Inferior parietal cortex (tissue), 1 donor: ENCODE results near the gene IRX2.

Experiments used
- DNase-seq: peaks from one replicate; pipeline ENCODE4 v3.0.0-alpha.2; 2016; ENCODE audit errors: extremely low spot score

The IRX2 gene

DNA sequence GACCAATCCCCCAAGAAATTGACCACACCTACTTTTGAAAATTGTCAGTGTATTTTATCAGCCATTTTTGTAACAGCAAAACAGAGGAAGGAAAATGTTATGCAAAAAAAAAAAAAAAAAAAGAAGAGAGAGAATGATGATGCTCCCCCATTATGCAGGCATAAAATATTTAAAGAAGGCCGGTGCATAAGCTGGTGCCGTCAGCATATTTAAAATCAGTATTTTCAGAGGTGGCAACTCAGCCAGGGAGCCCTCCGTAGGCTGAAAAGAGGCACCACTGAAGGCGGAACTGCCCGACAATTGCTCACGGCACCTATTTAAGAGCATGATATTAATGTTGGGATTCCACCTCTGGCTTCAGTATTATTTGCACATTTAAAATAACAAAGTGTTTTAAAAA is 33.4 kb downstream of the IRX2 start:
- DNase-seq, result no peak

DNA sequence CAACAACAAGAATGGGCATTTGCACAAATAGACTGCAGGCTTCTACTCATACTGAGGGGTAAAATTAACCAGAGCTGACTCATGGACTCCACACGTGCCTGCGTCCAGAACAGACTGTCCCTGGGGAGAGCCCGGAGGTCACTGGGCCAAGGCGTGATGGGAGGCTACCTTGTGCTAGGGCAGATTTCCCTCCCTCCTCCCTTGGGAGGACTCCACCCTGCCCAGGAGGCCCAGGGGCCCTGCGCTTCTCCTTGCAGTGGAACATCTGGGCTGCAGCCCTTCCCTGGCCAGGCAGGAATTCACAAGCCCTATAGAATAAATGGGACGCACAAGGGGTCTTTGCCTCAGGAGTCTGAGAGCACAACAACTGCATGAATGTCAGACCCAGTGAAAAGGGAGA is 35.6 kb downstream of the IRX2 start:
- no peak for DNase-seq

DNA sequence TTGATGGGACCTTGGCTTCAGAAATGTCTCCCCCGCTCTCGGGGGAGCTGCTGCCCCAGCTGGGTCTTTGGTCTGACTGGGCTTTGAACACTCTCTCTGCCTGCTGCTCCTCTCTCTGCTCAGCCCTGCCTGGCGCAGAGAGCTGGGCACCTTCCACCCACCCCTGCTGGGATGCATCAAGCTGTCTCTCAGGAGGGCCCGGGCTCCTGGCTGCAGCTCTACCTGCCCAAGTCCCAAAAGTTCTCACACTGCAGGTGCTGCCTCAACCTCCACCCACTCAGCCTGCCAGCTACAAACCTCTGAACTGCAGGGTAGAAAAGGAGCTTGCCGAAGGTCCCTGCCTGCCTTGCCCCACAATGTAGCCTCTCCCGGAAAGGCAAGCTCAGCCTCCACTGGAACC is 36.7 kb downstream of the IRX2 start:
- no peak for DNase-seq

DNA sequence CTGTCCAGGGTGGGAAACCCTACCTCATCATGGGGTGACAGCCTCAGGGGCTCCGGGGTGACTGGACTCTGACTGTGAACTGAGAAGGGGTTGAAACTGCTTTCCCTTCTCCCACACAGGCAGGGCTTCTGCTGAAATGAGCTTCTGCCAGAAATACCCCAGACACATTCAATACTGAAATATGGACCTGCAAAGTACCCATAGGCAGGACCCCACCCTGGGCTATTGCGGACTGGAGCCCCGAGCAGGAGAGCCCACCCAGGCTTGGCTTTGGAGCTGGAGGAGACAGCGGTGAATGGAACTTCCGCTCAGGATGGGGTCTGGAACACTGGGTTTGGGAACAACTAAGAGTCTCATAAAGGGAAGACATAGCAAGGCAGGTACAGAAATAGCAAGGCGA is 37.5 kb downstream of the IRX2 start:
- no peak for DNase-seq

GRCh38 chr5:2711446-2712425 is 39.7 kb downstream of the IRX2 start:
- no peak for DNase-seq

GRCh38 chr5:2710910-2711309 is 40.6 kb downstream of the IRX2 start:
- DNase-seq, result no peak

- no peak for DNase-seq
These were observed 41.3 kb downstream of the IRX2 start for GRCh38 chr5:2709976-2710689.

DNA sequence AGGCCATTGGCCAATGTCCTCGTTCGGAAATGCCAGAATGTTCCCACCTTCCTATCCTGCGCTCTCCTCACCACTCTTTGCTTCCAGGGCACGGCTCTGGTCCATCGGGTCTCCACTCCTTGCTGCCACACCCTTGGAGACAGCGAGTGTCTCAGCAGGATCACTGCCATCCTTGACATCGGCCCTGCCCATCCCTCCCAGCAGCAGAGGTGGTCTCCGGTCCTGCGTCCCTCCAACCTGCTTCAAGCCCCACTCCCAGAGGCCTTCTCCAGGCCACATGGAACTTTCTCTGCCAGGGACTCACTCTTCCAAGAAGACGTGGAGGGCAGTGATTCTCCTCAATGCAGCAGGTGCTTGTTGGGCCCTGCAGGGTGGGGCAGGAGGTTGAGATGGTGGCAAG is 42.7 kb downstream of the IRX2 start:
- no peak for DNase-seq

DNA sequence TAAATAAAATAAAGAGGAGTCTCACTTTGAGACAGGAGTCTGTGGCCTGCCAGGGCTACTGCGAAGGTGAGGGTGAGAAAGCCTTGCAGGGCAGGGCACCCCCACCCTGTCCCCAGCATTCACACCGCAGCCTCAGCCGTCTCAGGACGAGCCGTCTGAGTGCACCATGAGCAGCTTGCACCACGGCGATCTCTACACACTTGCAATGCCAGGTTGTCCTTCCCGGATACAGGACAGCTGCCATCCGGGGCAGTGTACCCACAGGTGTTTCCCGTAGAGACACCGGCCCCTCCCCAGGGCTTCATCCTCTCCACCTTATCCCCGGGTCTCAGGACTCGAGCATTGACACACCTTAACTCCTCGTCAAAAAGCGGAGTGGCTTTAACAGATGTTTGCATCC is 43.3 kb downstream of the IRX2 start:
- no peak for DNase-seq

- DNase-seq, result no peak
These were observed 45.6 kb downstream of the IRX2 start for GRCh38 chr5:2705861-2706260.

GRCh38 chr5:2704806-2705645 is 46.5 kb downstream of the IRX2 start:
- DNase-seq, result no peak

GRCh38 chr5:2704111-2704510 is 47.4 kb downstream of the IRX2 start:
- no peak for DNase-seq

- DNase-seq, result no peak
These were observed 47.9 kb downstream of the IRX2 start for GRCh38 chr5:2703615-2704014.

DNA sequence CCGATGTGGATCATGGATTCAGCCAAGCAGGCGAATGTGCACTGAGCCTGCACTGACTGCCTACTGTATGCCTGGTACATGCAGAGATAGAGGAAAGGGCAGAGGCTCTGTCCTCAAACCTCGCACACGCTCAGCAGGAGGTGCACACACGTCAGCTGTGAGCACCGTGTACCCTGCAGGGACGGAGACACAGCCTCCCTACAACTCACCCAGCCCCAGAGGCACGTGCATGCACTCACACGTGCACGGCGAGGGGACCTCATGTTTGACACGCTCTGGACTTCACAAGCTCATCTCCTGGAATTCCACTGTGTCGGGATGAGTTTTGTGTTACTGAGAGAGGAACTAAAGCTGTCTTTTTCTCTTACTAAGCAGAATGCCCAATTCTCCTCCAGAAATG is 48.4 kb downstream of the IRX2 start:
- DNase-seq, result no peak

DNA sequence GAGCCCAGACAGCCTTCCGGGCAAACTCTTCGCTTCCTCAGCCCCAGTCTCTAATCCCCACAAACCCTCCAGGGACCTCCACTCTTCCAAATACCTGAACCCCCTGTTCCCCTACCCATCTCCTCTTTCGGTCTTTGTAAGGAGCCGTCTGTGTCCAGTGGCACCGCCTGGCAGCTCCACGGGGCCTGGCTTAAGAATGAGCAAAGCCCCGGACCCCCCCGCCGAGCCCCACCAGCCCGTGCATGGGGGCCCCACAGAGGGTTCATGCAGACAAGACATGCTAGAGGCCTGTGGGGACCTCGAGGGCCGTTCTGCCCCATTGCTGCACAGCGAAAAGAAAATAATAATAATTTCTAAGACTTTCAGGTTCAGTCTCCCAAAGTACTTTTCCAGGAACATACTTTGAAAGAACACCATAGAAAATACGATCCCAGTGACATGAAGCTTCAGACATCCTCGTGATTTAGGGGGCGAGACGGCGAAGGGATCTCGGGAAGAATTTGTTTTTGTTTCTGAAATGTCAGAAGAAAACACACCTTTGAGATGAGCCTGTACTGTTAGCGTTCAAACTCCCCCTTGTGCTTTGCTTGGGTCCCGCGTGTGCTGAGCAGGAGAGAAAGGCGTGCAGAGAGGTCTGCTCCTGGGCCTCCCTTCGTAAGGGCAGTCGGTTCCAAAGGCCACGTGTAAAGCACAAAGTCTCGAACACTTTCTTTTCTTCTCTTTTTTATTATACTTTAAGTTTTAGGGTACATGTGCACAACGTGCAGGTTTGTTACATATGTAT is 49.2 kb downstream of the IRX2 start:
- no peak for DNase-seq

GRCh38 chr5:2701592-2701991 is 49.9 kb downstream of the IRX2 start:
- no peak for DNase-seq

- no peak for DNase-seq
These were observed 50.6 kb downstream of the IRX2 start for GRCh38 chr5:2700876-2701275.

DNA sequence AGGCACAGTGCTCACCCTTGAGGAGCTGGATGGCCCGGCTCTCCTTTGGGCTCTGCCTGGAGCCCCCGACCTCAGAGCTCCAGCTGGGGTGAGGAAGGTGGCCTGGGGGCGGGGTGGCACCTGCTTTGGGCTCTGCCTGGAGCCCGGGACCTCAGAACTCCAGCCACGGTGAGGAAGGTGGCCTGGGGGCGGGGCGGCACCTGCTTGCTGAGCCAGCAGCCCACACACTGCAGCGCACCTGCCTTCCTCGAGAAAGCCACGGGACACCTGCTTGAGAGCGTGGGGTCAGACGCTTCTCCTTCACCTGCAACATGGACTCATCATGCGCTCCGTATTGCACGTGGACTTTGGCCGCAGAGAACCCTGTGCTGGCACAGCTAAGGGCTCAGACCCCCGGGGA is 51.8 kb downstream of the IRX2 start:
- DNase-seq, result no peak

DNA sequence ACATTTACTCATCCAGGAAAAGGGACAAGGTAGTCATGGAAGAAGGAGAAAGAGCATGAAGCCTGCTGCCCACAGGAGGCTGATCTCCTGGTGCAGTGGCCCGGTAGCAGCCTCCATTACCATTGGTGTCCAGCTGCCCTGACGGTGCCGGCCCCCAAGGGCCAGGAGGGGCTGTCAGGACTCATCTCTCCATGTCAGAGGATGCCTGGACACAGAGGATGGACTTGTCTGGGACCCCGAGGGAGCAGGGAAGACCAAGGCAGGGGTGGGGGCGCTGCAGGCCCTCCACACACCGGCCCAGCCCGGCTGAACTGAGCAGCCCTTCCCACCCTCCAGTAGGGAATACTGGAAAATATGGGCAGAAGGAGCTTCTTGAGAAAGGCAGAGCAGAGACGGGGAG is 52.2 kb downstream of the IRX2 start:
- no peak for DNase-seq

- no peak for DNase-seq
These were observed 52.9 kb downstream of the IRX2 start for GRCh38 chr5:2698581-2698980.

- no peak for DNase-seq
These were observed 53.9 kb downstream of the IRX2 start for GRCh38 chr5:2697446-2698200.
